GM13977 (cell line): ENCODE measurements around the gene PPFIA1.

ENCODE experiments used
- DNase-seq: peaks from one replicate; pipeline ENCODE4 v3.0.0; 2012; ENCODE audit warnings: low spot score
- in situ Hi-C: fragments of 300-500 bp; cut with MboI; formaldehyde crosslinking; loops from one replicate; pipeline ENCODE4 v1.12.0; 2022; ENCODE audit warnings: low sequenced_read_pairs, low pct_unique_long_range_greater_than_20kb, mixed read lengths, inconsistent platforms; ENCODE audit not compliant: unreplicated experiment
- TF ChIP-seq, protein P1 (sequence below): IDR thresholded peaks from 2 replicates; pipeline ENCODE4 v1.5.1; 2012; ENCODE audit warnings: mild to moderate bottlenecking, control low read depth; ENCODE audit not compliant: insufficient read depth; ENCODE audit errors: extremely low read depth, missing control alignments

Gene PPFIA1

DNA sequence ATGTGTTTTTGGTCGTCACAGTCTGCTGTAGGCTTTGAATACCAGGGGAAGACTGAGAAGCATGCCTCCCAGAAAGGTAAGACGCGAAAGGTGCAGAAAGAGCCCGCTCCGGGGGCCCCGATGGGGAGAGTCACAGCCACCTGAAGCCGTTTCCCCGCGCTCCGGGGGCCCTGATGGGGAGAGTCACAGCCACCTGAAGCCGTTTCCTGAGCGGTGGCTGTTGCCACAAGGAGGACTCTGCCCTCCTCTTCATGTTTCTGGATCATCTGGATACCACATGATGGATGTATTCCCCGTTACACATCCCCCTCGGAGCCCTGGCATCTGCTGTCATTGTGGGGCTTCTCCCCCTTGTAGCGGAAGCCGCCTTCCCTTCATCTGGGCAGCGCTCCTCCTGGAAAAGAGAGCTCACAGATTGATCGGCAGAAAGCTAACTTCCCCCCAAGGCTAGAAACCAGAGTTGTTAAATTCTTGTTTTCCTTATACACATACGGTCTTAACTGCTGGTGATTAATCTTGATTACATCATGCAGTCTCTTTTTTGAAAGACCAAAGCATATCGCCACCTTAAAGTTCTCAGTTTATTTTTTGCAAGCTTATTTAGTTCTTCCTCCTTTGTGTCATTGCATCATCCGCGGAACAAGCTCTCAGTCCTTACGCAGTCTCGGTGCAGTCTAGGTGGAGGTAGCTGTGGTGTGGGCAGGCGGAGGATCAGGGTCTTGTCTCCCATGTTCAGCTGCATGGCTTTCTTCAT, 145.3 kb downstream of the PPFIA1 start:
- DNase-seq, result no peak
- in situ Hi-C loops, result no loop called here
- TF ChIP-seq, protein P1, sequence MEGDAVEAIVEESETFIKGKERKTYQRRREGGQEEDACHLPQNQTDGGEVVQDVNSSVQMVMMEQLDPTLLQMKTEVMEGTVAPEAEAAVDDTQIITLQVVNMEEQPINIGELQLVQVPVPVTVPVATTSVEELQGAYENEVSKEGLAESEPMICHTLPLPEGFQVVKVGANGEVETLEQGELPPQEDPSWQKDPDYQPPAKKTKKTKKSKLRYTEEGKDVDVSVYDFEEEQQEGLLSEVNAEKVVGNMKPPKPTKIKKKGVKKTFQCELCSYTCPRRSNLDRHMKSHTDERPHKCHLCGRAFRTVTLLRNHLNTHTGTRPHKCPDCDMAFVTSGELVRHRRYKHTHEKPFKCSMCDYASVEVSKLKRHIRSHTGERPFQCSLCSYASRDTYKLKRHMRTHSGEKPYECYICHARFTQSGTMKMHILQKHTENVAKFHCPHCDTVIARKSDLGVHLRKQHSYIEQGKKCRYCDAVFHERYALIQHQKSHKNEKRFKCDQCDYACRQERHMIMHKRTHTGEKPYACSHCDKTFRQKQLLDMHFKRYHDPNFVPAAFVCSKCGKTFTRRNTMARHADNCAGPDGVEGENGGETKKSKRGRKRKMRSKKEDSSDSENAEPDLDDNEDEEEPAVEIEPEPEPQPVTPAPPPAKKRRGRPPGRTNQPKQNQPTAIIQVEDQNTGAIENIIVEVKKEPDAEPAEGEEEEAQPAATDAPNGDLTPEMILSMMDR, result no peak

DNA sequence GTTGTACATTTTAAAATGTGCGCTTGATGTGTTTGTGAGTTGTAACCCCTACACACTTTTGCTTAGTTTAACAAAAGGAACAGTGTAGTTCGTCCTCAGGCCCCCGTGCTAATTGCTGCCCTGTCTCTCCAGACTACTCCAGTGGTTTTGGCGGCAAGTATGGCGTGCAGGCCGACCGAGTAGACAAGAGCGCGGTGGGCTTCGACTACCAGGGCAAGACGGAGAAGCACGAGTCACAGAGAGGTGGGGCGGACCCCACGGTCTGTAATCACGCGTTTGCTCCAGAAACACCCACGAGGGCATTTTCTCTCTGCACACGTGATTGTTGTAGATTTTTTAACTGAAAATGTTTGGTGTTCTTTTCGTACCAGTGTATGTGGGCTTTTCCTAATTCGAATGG, 146.4 kb downstream of the PPFIA1 start:
- TF ChIP-seq, protein P1, result no peak
- DNase-seq, result no peak
- in situ Hi-C loops, result no loop called here

DNA sequence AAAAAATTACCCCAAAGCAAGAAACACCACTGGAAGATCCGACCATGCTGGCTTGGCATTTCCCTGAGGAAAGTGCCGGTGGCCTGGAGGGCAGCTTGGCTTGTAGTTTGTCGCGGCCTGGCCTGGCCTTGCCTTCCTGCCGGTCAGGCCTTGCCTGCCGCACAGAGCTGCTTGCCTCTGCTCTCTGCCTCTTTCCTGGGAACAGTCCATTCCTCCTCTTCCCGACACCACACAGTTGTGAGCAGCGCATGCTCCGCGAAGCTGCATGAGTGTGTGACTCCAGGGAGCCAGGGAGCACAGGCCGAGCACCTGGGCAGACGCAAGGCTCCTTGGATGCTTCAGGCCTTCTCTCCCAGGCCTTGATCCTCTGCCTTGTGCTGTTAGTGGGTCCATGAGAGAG, 147.6 kb downstream of the PPFIA1 start:
- TF ChIP-seq, protein P1, result no peak
- in situ Hi-C loops, result no loop called here
- DNase-seq, result no peak

DNA sequence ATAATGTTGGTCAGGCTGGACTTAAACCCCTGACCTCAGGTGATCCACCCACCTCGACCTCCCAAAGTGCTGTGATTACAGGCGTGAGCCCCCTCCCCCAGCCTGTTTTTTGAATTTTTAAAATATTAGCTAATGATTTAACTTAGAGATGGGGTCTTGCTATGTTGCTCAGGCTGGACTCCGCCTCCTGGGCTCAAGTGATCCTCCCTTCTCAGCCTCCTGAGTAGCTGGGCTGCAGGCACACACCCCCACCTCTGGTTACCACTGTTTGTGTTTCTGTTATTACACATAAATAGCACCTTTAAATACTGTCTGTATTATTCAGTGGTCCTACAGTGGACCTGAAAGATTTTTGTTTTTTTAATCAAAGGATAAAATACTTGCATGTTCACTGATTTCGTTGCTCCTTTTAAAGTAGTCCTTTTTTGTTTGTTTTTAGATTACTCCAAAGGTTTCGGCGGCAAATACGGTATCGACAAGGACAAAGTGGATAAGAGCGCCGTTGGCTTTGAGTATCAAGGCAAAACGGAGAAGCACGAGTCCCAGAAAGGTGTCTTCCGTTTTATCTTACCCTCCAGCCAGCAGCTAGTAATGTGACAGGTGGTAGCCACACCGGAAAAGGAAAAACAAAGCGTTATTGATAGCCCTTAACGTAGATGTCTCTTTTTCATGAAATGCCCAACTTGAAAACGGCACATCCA, 149.0 kb downstream of the PPFIA1 start:
- TF ChIP-seq, protein P1, result no peak
- DNase-seq, result no peak
- in situ Hi-C loops, result no loop called here

DNA sequence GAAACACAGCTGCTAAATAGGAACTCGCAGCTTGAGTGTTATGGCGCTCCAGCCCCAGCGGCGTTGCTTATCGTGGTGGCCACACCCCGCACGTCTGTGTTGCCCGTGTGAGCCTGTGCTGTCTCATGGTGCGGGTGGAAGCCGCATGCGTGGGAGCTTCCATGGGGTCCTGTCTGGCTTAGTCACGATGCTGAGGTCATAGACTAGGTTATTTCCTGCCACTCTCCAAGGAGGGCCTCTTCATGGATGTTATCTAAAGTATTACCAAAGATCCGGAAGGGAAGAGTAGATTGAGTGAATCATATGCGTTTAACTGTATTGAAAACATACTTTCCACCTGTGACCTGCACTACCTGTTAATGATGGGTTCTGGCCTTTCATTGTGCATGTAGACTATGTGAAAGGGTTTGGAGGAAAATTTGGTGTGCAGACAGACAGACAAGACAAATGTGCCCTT, 149.5 kb downstream of the PPFIA1 start:
- DNase-seq, result no peak
- in situ Hi-C loops, result no loop called here
- TF ChIP-seq, protein P1, result no peak

DNA sequence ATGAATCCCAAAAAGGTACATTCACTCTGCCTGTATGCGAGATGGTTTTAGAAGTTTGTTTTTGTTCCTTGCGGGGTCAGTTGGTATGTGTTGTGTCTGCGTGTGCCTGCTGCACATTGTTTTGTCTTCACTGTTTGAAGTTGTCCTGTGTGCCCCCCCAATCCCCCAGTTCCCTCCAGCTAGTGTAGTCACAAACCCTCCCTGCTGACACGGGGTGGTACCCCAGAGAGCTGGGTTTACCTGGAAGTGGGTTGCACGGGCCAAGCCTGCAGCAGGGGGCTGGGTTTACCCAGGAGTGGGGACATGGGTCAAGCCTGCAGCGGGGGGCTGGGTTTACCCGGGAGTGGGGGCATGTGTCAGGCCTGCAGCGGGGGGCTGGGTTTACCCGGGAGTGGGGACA, 150.0 kb downstream of the PPFIA1 start:
- no peak for DNase-seq
- TF ChIP-seq, protein P1, result no peak
- in situ Hi-C loops, result no loop called here
